ENCODE data around the gene MRPL23. TPM values are rescaled to one million over a fixed set of nuclear protein-coding genes. Genes with fewer than 3 reads are reported as not detected.
A peak's percentile ranks its signal among the peaks of the same experiment; 100 is the strongest.

MRPL23 gene
- total RNA-seq, 2 donors from 2014 or later = 96.4 to 132 TPM

- ATAC-seq = no peak
- peaks cover 0 to 8% of the 10 kb centered on the region in 2 donors for H3K9me3 Mint-ChIP-seq
- H3K36me3 Mint-ChIP-seq = peaks cover 0 to 9% of the 10 kb centered on the region in 2 donors
- no peak for DNase-seq (ENCODE audit: low spot score in 2 of 2)
- peak within 1 kb of the TSS in 1 of 2 donors; percentile 72 for H3K27ac Mint-ChIP-seq
Measured at GRCh38 chr11:1919391-1920127, 27.6 kb upstream of the MRPL23 start, which contains the start of gene TNNT3. TNNT3 (plus strand) TSS chr11:1919703; CDS start chr11:1922875, 3,172 bp downstream.

- Mint-ChIP-seq H3K9me3 (peaks cover 0 to under 1% of the 10 kb centered on the region in 2 donors), H3K27ac (no peak overlapping the region), H3K36me3 (peaks cover 0 to under 1% of the 10 kb centered on the region in 2 donors)
- ATAC-seq (no peak), DNase-seq (ENCODE audit: low spot score in 2 of 2) (no peak)
Measured at GRCh38 chr11:1920128-1920908, 26.8 kb upstream of the MRPL23 start.

GRCh38 chr11:1920909-1921573 is 26.1 kb upstream of the MRPL23 start:
- H3K36me3 Mint-ChIP-seq = no peaks in the 10 kb centered on the region
- no peaks in the 10 kb centered on the region for H3K9me3 Mint-ChIP-seq
- no peak overlapping the region for H3K27ac Mint-ChIP-seq
- no peak for DNase-seq (ENCODE audit: low spot score in 2 of 2)
- no peak for ATAC-seq

- no peaks in the 10 kb centered on the region for H3K9me3 Mint-ChIP-seq
- no peaks in the 10 kb centered on the region for H3K36me3 Mint-ChIP-seq
- no peak for ATAC-seq
- peak overlapping the region in 1 of 2 donors; percentile 32 for H3K27ac Mint-ChIP-seq
- no peak for DNase-seq (ENCODE audit: low spot score in 2 of 2)
Measured at GRCh38 chr11:1921574-1922141, 25.5 kb upstream of the MRPL23 start.

- no peak for ATAC-seq
- Mint-ChIP-seq H3K36me3 (no peaks in the 10 kb centered on the region), H3K27ac (peak overlapping the region in 1 of 2 donors; percentile 32), H3K9me3 (no peaks in the 10 kb centered on the region)
- DNase-seq (ENCODE audit: low spot score in 2 of 2) = no peak
Measured at GRCh38 chr11:1922481-1923081, 24.6 kb upstream of the MRPL23 start.

- no peaks in the 10 kb centered on the region for H3K36me3 Mint-ChIP-seq
- no peaks in the 10 kb centered on the region for H3K9me3 Mint-ChIP-seq
- DNase-seq (ENCODE audit: low spot score in 2 of 2) = no peak
- no peak for ATAC-seq
- H3K27ac Mint-ChIP-seq = no peak overlapping the region
Measured at GRCh38 chr11:1923201-1923956, 23.8 kb upstream of the MRPL23 start.

- DNase-seq (ENCODE audit: low spot score in 2 of 2) (no peak), ATAC-seq (no peak)
- Mint-ChIP-seq H3K36me3 (no peaks in the 10 kb centered on the region), H3K27ac (no peak overlapping the region), H3K9me3 (no peaks in the 10 kb centered on the region)
Measured at GRCh38 chr11:1924181-1924580, 23.0 kb upstream of the MRPL23 start.

GRCh38 chr11:1924646-1925372 is 22.3 kb upstream of the MRPL23 start:
- ATAC-seq = no peak
- H3K36me3 Mint-ChIP-seq = no peaks in the 10 kb centered on the region
- H3K27ac Mint-ChIP-seq = no peak overlapping the region
- no peak for DNase-seq (ENCODE audit: low spot score in 2 of 2)
- no peaks in the 10 kb centered on the region for H3K9me3 Mint-ChIP-seq

GRCh38 chr11:1925373-1926155 is 21.6 kb upstream of the MRPL23 start:
- H3K27ac Mint-ChIP-seq = no peak overlapping the region
- no peak for DNase-seq (ENCODE audit: low spot score in 2 of 2)
- no peaks in the 10 kb centered on the region for H3K36me3 Mint-ChIP-seq
- no peaks in the 10 kb centered on the region for H3K9me3 Mint-ChIP-seq
- ATAC-seq = no peak

GRCh38 chr11:1926156-1927025 is 20.7 kb upstream of the MRPL23 start:
- no peak for DNase-seq (ENCODE audit: low spot score in 2 of 2)
- peak overlapping the region in 1 of 2 donors; percentile 46 for H3K27ac Mint-ChIP-seq
- ATAC-seq = no peak
- H3K9me3 Mint-ChIP-seq = no peaks in the 10 kb centered on the region
- H3K36me3 Mint-ChIP-seq = no peaks in the 10 kb centered on the region

GRCh38 chr11:1927026-1927847 is 19.9 kb upstream of the MRPL23 start:
- no peaks in the 10 kb centered on the region for H3K36me3 Mint-ChIP-seq
- DNase-seq (ENCODE audit: low spot score in 2 of 2) = no peak
- no peak for ATAC-seq
- no peak overlapping the region for H3K27ac Mint-ChIP-seq
- no peaks in the 10 kb centered on the region for H3K9me3 Mint-ChIP-seq

- Mint-ChIP-seq H3K27ac (no peak overlapping the region), H3K36me3 (no peaks in the 10 kb centered on the region)
- no peak for ATAC-seq
Measured at GRCh38 chr11:1927848-1928469, 19.2 kb upstream of the MRPL23 start.

GRCh38 chr11:1928470-1928890 is 18.7 kb upstream of the MRPL23 start:
- DNase-seq (ENCODE audit: low spot score in 2 of 2) (no peak), ATAC-seq (no peak)
- no peaks in the 10 kb centered on the region for H3K36me3 Mint-ChIP-seq
- no peak overlapping the region for H3K27ac Mint-ChIP-seq
- H3K9me3 Mint-ChIP-seq = no peaks in the 10 kb centered on the region

More at GRCh38 chr11:1927848-1928469, 19.2 kb upstream of the MRPL23 start:
- no peak for DNase-seq (ENCODE audit: low spot score in 2 of 2)
- H3K9me3 Mint-ChIP-seq = no peaks in the 10 kb centered on the region

All from activated naive CD4-positive, alpha-beta T cell treated with anti-CD3 and anti-CD28 coated beads, Interleukin-2, amount 50 U/mL, for 72 hours (primary cell).